HS-27A (cell line): ENCODE measurements around the gene GRM4.

Experiments
- DNase-seq: peaks from one replicate; pipeline ENCODE4 v3.0.0-alpha.2; 2012; ENCODE audit warnings: low read depth, missing footprints

Gene GRM4

DNA sequence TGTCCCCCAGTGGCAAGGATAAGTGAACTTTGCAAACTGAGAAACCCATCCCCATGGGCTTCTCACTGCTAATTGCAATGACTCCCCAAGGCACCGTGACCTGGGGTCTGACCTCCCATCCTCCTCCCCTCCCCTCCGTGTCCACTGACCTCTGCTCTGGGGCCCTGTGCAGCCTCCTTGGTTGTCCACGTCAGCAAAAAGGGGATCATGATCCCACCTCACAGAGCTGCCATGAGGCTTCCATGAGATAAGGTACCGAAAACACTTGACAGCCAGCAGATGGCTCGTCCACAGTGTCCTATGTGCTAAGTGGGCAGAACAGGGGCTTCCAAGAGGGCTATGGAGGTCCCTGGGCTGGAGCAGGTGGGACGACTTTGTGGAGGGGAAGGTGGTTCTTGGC, 104.5 kb downstream of the GRM4 start:
- DNase-seq: no peak

DNA sequence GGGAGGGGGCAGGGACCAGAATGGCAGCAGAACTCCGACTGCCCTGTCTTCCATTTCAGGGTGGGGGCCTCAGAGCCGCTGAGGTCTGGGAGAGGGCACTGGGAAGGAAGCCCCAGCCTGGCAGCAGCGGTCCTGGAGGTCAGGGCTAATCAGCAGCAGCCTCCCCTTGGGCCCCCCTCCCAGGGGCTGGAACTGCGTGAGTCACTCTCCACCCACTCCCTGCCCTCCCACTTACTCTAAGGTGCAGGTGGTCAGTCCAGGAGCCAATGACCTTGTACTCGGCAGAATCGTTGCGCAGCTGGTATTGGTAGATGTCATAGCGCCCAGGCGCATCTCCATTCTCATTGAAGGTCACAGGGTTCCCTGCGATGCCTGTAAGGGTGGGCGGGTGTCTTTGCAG, 105.9 kb downstream of the GRM4 start:
- DNase-seq: no peak

DNA sequence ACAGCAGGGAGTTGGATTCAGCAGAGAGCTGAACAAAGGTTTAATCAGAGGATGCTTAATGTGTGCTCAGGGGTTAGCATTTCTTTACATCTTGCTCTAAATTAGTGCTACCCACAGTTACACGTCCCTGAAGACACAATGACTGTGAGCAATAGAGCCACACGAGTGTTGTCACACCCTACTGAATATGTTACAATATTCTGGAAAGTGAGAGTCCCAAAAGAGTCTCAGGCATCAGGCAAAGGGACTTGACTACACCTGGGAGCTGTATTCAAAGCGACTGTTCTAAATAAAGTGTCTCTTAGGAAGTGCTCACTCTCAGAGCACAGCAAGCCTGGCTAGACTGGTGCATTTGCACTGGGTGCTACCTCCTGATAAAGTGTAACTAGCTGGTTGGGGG, 108.7 kb downstream of the GRM4 start:
- DNase-seq: no peak

DNA sequence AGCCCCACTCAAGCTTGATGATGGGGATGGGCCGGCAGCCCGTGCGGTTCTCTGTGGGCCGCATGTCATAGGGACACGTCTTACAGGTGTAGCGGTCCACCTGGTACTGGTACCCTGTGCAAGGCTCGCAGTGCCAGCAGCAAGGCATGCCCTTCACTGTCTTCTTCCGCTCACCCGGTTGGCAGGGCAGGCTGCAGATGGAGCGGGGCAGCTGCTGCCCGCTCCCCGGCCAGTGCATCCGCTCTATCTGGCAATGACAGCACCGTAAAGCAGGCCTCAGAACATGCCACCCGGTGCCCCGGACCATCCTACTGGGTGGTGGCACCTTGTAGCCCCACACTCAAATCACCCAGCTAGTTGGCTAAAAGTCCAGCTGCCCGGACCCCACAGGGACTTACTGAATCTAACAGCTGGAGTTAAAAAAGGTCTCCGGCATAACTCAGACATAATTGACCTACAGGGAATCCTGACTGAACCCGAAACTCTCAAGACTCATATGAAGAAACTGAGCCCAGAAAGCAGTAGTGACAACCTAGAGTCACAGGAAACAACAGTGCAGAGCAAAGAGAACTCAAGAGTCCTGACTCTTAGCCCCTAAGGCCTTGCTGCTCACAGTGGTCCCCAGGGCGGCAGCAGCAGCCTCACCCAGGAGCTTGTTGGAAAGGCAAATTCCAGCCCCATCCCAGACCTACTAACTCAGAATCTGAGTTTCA, 109.4 kb downstream of the GRM4 start:
- no peak for DNase-seq

- DNase-seq: no peak
Observed at GRCh38 chr6:34035704-34036356, 110.1 kb downstream of the GRM4 start.

GRCh38 chr6:34035161-34035560, 110.7 kb downstream of the GRM4 start:
- no peak for DNase-seq

- no peak for DNase-seq
Observed at GRCh38 chr6:34032856-34033255, 113.0 kb downstream of the GRM4 start.

- no peak for DNase-seq
Observed at GRCh38 chr6:34031625-34032383, 114.1 kb downstream of the GRM4 start.

- no peak for DNase-seq
Observed at GRCh38 chr6:34030831-34031624, 114.9 kb downstream of the GRM4 start.

DNA sequence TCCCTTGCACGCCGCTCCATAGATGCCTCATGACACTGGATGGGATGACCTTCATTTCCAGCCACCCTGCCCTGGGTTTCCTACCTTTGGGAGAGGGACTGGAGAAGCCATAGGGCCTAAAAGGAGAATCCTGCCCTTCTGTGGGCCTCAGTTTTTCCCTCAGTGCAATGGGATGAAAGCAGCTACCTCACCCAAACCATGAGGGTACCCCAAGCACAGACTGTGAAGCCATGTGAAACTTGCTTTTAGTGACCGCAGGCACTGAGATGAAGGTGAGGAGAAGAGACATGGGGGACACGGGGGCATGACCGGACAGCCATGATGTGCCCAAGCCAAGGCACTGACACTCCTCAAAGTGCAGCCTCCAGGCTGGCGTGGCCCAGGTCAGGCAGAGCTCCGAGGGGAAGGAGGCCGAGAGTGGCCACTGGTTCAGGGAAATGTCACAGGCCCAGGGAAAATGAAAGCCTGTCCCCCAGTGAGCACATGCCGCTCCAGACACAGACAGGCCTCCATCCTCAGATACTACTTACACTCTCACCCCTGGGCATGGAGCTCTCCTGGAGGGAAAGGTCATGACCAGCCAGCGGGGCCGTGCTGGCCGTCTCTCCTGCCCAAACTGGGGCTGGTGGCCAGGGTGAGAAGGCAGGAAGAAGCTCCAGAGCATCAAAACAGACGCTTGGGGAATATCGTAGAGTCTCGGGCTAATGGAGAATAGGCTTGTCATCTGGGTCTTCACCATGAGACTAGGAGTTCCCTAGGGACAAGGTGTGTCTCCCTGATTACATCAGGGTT, 116.2 kb downstream of the GRM4 start:
- DNase-seq: no peak

DNA sequence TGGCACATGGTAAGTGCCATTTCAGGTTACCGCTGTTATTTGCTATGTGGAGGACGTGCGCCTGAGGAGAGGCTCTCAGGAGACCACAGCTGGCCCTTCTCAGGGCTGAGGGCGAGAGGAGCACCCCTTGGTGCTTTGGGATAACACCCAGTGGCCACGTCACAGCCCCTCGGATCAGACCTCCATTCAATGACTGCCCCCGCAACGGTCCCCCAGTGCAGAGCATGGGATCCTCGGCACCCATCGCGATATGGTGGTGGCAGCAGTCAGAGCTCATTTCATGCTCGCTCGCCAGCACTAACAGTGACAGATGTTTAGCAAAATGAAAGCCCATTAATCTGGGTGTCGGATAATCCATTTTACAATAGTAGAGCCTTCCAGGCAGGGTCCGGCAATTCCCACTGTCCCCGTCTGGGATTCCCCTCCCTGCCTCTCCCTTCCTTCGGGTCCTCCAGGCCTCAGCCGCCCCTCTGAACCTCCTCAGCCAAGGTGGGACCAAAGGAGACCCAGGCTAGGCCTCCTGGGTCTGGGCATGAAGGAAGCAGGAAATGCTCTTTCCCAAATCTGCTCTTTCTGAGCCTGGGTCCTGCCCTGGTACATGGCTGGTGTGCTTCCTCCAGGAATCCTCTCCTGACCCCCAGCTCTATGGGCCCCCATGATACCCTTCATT, 117.1 kb downstream of the GRM4 start:
- no peak for DNase-seq

GRCh38 chr6:34027939-34028441, 117.9 kb downstream of the GRM4 start:
- no peak for DNase-seq

DNA sequence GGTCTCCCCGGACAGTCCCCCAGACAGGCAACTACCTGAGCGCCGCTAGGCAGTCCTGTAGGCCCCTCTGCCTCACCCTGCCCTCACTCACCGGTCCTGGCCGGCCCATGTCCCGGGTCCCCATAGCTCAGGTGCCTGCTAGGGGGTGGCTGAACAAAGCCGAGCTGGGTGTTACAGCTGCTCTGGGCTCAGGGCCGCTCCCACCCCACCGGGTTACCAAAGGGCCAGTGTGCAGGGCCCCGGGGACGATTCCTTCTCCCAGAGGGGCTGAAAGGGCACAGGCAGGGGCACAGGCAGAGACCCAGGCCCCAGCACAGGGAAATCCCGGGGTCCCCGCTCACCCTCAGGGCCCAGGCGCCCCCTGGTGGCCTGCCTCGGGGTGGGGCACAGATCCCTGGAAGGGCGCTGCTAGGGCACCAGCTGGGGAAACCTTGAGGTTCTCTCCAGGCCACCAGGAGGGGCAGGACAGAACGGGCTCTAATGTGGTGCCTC, 118.4 kb downstream of the GRM4 start:
- no peak for DNase-seq

GRCh38 chr6:34025861-34026260, 120.0 kb downstream of the GRM4 start:
- no peak for DNase-seq

DNA sequence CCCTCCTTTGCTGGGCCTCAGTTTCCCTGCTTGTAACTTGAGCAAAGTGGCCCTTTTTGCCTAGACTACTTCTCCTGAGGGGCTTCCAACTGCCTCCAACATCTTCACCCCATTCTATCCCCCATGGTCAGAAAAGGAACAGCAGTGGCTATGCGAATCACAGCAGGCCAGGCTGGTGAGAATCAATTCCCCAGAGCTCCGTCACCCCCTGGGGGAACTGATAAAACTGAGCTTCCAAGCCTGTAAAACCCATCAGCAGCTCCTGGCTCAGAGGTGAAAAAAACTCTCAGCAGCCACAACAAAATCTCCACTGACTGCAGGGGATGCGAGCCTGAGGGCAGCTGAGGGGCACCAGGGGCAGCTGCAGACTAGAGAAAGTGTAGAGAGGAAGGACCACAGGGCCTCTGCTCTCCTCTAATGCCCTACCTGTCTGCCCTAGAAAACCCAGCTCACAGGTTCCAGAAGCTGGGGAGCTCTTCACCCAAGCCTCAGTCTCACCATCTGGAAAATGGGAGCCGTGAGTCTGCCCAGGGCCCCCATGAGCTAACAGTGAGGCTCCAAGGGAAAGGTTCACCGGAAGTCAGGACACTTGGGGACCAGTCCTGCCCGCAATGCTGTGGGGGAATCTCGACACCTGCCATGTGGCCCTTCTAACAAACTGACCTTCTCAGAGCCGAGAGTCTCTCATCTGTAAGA, 120.6 kb downstream of the GRM4 start:
- DNase-seq: no peak

DNA sequence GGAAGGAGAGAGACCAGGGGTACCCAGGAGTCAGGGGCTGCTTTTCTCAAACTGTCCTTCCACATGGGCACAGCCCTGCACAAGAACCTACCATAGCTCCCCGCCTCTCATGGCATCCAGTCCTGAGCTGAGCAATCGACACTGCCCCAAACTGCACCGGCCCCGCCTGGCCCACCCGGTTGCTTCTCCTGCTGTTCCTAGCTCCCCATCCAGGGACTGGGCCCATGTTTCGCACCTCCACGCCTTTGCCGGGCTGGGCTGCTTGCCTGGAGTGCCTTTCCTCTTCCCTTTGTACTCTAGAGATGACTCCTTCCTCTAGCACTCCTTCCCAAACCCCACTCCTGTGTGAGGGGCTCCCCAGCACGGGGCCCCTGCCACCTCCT, 123.0 kb downstream of the GRM4 start:
- DNase-seq: no peak

DNA sequence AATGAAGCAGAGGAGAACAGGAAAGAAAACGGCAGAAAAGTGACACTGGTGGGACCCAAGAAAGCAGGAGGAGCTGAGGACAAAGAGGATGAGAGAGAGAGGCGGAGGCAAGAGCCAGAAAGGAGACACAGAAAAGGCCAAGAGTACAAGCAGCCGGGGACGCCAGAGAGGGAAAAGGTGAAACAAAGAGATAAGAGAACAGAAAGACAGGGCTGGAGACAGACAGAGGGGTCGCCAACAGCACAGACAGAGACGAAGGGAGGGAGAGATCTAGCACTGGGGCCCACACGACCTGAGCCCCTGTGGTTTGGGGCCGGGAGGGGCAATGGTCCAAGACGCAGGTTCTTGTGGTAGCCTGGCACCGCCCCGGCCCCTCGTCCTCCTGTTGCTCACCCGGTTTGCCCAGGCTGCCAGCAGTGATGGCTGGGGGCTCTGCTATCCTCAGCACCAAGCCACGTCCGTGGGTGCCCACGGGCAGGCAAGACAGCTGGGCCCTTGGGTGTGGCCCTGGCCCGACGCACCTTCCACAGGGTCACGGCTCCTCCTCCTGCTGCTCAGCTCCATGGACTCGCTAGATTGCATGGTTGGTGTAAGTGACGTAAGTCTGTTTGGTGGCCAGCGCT, 123.5 kb downstream of the GRM4 start:
- DNase-seq: no peak

GRCh38 chr6:34021554-34022190, 124.2 kb downstream of the GRM4 start:
- DNase-seq: no peak
